Activated naive CD4-positive, alpha-beta T cell treated with anti-CD3 and anti-CD28 coated beads, Interleukin-2, amount 50 U/mL, for 16 hours (primary cell): ENCODE data around the gene S100A16.
"Not testable (repeated sequence)": the region's sequence is repeated elsewhere in the genome, so short reads cannot be mapped to it uniquely, and the experiment has no call there.

Source experiments
- DNase-seq: peaks from one replicate; pipeline ENCODE4 v3.0.0-alpha.2; 2020

Gene S100A16, protein sequence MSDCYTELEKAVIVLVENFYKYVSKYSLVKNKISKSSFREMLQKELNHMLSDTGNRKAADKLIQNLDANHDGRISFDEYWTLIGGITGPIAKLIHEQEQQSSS

DNA sequence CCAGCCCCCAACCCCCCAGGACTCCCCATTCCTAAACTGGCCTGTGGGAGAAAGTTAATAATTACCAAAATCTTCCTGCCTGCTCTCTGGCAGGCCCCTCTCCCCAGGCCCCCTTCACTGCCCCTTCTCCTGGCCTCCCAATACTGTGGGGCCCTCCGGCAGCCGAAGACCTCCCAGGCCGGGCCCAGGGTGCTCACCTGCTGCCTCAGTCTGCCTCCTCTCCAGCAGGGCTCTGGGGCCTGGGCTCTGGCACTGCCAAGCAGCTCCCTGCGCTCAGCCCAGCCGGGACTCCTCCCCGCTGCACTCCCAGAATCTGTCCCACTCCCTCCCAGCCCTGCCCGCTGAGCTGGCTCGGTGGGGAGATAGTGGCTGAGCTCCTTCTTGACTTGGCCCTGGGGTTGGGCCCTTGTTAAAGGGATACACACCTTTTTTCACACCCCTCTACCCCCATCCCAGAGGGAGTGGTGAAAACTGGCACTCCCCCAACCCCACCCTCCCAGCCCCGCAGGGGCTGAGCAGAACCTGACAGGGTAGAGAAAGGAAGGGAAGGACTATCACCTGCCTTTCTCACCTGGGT lies at the start of gene S100A16:
S100A16 (minus strand) TSS at position 383 of the 577 bp plus-strand sequence. CDS start 4,986 bp downstream, outside the sequence.
- no peak for DNase-seq

DNA sequence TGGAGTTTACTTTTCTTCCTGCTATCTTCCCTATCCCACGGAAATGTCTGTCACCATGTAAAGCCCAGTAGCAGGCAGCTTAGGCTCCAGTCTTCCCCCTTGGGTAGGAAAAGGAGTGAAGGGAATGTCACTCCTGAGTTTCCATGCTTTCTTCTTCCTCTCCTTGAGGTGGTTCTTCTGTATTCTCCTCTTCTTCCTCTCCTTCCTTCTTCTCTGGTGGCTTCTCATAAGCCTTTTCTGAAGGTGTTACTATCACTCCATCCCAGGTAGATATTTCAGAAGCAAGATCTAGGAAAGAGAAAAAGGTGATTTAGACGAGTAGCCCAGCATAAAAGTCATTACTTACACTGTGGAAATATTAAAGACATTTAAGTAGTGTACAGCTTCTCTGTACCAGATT lies 49.3 kb upstream of the S100A16 start:
- DNase-seq = no peak

DNA sequence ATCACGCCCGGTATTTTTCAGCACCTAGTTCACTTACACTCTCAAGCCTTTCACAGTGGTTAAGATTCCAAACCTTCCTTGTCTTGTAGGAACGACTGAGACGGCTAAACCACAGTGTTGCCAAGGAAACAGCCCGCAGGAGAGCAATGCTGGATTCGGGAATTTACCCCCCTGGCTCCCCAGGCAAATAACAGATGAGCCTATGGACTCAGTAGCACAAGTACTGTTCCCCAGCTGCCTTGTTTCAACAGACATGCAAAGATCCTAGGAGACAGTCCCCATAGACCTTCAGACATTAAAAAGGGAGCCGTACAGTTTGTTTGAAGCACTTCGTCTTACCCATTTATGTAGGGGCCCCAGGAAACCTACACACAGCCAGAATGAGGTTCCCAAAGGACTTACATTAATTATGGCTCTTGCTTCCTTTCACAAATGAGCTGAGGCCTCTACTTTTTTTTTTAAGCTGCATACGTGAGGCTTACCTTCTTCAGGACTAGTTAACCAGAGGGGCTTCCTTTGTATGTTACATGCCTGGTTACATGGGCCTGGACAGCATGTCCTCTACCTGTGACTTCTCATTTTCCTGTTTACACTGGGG lies 48.3 kb upstream of the S100A16 start:
- DNase-seq = no peak

DNA sequence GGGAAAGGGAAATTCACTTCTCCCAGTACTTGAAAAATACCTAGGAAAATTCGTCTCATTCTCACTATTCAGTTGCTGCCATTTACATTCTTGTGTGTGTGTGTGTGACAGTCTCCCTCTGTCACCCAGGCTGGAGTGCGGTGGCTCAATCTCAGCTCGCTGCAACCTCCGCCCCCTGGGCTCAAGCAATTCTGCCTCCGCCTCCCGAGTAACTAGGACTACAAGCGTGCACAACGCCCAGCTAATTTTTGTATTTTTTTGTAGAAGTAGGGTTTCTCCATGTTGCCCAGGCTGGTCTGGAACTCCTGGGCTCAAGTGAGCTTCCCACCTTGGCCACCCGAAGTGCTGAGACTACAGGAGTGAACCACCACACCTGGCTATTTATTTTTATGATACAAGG lies 46.7 kb upstream of the S100A16 start:
- DNase-seq = no peak

DNA sequence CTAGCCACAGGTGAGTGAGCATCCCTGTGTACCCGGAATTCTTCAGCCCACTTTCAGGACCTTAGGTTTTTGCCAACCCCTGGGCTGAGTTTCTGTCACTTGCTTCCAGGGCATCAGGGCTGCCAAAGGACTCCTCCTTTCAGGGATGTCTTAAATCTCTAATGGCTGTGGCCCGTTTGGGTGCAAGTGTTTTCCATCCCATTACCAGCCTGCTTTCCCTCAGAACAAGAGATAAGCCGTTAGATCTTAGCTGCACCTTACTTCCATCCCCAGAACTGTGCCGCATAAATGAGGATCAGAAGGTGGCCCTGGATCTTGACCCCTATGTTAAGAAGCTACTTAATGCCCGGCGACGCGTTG lies 46.2 kb upstream of the S100A16 start:
- DNase-seq = no peak

DNA sequence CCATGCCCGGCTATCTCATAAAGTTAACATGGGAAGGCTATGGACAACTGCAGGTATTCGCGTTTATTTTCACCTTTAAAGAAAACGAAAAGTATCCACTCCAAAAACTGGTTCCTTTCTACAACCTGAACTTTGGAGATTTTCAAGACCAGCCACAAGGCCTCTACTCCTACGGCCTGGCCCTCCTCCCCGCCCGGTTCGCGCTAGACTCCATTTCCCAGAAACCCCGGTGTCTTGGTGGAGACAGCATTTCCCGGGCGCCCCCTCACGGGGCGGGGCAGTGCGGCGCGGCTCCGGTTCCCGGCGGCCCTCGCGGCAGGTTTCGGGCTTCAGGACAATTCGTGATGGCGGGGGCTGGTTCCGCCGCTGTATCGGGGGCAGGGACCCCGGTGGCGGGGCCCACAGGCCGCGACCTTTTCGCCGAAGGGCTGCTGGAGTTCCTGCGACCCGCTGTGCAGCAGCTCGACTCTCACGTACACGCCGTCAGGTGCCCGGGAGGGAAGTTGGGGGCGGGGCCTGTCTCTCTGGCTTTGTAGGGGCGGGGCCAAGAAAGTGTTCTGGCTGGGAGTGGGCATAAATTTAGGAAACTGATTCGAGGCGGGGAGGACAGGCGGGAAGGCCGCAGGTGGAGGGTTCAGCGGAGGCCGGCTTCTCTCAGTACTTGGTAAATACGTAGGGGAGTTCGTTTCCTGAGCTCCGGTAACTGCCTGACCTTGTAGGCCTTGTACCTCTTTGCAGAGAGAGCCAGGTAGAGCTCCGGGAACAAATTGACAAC lies 45.6 kb upstream of the S100A16 start, which contains the start of gene SNAPIN:
SNAPIN (plus strand) TSS at position 304 of the 775 bp plus-strand sequence; CDS start at position 345, 41 bp downstream.
- DNase-seq = peak; percentile 93

DNA sequence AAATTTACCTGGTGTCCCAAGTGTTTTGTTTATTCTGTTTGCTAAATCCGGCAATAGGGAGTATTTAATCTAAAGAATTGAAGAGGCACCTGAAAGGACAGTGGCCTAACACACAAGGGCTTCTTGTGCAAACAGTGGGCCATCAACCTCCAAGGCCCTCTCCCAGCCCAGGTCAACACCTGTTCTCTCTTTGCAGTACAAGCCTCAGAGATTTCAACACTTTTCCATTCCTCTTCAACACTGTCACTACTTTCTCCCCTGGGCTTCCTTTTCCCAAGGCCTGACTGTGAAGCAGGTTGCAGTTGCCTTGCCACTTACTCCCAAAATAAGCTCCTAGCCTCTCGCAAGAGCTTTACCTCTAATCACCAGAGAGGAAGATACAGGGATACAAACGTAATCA lies 42.4 kb upstream of the S100A16 start:
- no peak for DNase-seq

DNA sequence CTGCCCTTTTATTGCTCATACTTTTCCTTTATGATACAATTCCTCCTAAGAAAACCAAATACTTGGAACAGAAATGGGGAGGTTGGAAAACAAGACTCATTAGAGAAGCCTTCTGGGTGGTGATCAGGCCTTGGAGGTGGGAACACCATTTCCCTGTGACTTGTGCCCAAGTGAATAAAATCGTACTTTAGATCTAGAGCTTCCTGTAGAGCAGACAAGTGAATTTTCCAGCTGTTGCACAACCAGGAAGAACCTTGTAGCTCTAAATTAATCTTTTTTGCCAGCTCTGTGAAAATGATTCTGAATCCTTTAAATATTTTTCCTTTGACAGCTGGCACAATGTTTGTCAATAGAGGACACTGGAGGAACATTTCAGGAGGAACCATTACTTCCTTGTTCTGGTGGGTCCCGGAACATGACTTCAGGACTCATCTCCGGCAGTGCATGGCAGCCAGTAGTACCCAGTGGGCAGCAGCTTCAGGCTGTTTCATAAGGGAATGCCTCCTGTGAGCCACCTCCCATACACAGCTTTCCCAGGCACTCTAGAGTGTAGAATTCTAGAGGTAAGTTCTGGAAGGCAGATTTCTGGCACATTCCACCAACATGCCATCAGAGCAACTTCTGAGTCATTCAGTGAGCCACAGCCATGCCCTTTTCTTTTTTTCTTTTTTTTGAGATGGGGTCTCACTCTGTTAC lies 40.0 kb upstream of the S100A16 start:
- no peak for DNase-seq

DNA sequence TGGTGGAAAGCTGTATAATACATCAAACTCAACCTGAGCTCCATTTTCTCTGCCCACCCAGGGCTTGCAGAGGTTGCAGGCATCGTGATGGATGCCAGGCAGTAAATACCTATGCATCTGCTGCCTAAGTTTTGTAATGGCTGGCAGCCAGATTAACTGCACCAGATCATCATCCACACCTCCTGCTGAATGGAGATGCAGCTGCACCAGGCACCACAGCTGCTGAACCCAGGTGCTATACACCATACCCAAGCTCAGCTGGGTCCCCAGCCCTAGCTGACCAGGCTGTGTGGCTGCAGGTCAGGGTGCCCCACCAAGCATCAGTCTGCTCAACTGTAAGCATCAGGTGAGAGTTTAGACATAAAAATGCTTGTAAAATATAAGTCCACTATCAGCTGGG lies 38.8 kb upstream of the S100A16 start:
- DNase-seq = no peak

DNA sequence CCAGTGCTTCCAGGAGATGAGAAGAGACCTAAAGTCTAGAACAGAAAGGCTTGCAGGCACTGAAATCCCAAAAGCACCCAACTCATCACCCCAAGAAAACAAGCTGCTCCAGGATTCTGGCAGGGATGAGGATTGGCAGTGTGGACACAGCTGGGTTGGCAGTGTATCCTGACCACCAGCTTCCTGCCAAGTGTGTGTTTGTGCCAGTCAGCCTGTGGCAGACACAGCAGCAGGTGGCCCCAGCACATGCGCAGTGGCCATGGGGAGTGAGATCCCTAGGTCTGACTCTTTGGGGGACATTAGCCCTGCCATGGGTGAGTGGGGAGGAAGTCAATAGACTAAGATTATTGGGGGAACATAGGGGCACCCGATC lies 36.9 kb upstream of the S100A16 start:
- no peak for DNase-seq

DNA sequence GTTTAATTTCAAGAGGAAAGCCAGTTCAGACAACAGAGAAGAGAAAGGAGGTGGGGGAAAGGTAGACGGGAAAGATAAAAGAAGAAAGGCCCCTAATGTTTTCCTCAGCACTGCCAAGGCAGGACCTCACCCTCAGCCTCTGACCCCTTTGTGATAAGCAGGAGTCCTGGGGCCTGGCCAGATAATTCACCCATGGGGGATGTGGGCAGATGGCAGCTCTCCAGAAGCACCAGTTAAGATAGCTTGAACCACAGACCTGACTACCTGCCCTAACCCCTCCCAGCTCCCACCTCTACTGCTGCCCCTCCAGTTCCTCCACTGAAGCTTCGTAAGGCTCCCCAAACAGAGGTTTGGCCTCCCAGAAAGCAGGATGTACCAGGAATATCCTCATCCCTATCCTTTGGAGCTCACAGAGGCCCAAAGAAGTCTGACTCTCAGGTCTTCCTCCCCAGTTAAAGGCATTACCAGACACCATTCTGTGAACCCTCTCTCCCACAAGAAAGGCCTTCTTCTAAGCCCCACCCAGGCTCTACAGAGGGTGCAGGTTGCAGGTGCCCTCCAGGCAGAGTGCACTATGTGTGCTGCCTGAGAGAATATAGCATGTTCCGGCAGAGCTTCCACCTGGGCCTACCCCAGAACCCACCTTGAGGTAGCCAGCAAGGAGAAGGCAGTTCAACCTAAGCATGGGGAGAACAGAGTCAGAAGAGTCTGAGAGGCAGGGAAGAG lies 36.4 kb upstream of the S100A16 start:
- no peak for DNase-seq

DNA sequence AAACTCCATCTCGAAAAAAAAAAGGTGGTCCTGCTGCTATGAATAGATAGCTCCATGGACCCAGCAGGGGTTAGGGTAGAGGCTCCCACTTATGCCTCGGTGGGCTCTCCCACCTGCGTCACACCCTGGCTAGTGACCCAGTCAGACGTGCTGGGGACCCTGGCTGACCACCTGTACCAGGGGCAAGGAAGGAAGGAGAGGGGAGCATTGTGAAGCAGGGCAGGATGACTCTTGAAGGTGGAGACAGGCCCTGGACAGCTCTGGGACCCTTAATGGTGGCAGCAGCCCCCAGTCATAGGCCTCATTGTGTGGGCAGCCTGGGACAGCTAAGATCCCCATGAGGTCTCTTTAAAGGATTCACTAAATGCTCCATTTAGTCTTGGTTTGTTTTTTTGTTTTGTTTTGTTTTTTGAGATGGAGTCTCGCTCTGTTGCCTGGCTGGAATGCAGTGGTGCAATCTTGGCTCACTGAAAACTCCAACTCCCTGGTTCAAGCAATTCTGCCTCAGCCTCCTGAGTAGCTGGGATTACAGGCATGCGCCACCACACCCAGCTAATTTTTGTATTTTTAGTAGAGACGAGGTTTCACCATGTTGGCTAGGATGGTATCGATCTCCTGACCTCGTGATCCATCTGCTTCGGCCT lies 35.2 kb upstream of the S100A16 start:
- DNase-seq = no peak

DNA sequence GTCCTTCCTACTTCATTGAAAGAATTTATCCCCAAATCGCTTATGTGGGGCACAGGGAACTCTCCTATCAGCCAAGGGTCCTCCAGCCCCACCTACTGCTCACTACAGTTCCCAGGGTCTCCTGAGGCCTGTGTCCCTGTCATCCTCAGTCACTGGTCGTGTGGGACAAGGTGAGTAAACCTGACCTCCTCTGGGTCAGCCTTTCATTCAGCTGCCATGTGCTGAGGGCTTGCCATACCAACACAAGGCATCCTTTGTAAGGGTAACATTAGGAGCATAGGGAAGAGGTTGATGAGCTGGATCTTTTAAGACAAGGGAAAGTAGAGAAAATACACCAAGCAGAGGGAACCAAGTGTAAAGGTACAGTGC lies 34.4 kb upstream of the S100A16 start:
- no peak for DNase-seq

DNA sequence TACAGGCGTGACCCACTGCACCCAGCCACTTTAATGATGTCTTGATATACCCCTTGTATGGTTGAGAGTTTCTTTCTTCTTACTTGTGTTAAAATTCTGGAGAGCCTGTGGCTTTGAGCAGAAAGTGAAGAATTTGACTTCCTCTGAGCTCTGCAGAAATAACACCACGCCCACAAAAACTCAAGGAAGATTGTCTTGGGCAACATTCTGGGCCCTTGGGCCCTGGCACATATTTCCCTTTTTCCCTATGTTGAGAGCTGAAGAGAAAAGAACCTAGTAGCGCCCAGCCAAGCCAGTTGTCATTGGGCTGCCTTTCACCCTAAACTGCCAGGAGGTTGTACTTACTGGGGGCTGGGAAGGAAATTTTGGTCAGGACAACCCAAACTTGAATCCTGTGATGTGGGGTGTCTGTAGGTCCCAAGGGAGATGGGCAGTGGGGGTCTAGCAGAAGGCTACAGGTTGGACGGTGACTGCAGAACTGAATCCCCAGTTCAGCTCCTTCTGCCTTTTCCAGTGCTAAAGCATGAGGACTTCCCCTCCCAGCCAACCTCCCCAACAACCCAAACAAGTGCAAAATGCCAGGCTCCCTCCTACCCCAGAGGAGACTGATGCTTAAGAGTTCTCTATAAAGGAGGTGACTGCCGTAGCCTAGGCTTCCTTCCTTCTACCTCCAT lies 33.9 kb upstream of the S100A16 start:
- DNase-seq = no peak

DNA sequence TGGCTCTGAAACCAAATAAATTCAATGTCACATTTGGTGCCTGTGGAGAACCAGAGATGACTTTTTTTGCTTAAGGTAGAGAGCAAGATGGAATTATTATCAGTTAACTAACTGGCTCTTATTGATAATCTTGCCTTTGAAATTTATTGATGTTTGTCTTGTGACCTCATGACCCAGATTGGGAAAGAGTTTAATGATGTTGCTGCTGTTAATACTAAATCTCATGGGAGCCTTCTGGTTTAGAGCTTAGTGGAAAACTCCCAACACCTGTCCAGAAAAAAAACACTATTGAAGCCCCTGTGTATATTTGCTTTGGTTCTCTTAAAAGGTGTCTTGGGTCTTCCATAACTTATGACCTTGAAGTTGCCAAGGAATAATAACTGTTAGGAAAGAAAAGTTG lies 30.9 kb upstream of the S100A16 start:
- no peak for DNase-seq

DNA sequence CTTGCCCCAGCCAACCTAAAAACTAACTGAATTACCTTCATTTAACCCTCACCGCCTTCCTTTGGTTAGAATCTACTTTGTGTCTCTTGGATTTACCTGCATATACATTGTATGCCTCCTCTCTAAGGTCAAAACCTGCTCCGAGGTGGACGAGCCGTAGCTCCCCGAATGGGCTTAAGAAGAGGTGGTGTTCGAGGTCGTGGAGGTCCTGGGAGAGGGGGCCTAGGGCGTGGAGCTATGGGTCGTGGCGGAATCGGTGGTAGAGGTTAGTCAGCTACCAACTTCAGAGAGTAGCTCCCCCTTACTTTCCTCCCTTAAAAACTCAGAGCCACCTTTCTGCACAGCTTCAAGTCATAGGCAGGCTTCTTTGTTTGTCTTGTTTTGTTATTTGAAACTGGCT lies 30.2 kb upstream of the S100A16 start:
- no peak for DNase-seq

DNA sequence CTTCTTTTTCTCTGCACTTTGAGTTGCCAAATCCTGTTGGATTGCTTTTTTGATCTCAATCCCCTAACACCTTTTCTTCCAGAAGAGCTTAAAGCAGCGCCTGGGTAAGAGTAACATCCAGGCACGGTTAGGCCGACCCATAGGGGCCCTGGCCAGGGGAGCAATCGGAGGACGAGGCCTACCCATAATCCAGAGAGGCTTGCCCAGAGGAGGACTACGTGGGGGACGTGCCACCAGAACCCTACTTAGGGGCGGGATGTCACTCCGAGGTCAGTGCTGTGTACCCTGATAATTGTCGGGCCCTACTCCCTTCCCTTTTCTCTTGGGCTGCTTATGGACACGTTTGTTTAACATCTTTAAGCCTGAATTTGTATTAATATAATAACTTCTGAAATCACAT lies 29.2 kb upstream of the S100A16 start:
- DNase-seq = no peak

DNA sequence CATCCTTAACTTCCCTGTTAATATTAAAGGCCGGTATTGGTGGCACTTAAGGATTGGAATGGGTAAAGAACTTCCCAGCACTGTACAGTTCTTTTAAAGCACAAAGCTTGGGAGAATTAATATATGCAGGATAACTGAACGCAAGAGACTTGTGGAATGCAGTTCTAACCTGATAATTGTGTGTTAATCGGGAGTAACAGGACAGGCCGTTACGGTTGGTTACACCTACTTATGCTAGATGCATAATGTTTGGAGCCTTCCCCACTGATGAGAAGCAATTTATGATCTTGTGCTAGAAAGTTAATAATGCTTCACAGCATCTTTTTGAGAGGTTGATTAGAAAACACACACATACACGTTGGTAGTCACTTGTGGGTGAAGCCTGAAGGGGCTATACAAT lies 27.9 kb upstream of the S100A16 start:
- DNase-seq = no peak

DNA sequence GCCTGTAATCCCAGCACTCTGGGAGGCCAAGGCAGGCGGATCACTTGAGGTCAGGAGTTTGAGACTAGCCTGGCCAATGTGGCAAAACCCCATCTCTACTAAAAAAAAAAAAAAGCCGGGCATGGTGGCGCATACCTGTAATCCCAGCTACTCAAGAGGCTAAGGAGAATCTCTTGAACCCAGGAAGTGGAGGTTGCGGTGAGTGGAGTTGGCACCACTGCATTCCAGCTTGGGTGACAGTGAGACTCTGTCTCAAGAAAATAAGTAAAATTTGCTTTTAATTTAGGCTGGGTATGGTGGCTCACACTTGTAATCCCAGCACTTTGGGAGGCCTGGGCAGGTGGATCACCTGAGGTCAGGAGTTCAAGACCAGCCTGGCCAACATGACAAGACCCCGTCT lies 27.3 kb upstream of the S100A16 start:
- DNase-seq = not testable (repeated sequence)

DNA sequence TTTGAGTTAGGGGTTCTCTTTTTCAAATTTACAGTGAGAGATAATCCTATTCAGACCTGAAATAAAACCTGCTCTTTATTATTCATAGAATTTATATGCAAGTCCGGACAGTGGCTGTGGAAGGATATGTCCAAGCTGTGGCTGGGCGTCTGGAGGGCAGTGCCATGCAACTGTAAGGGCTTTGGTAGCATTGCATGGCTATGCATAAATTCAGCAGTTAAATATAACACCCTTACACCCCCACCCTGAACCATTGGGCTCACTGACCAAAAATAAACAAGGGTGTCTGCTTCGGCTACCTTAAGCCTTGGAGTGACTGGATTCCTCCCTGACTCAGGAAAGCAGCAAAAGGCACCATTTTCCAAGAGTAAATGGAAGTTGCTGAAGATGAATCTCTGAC lies 26.3 kb upstream of the S100A16 start:
- DNase-seq = no peak

DNA sequence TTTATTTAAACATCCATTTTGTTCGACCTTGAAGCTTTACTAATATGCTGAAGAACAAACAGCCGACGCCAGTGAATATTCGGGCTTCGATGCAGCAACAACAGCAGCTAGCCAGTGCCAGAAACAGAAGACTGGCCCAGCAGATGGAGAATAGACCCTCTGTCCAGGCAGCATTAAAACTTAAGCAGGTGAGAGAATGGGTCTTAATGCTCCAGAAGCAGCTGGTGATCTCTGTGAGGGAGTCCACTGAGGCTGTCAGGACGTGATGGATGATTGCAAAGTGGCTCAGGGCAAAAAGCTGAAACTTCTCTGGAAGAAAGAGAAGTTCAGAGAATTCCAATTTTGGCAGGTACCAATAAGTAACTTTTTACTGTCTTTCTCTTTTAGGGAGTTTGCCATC lies 25.3 kb upstream of the S100A16 start:
- no peak for DNase-seq

DNA sequence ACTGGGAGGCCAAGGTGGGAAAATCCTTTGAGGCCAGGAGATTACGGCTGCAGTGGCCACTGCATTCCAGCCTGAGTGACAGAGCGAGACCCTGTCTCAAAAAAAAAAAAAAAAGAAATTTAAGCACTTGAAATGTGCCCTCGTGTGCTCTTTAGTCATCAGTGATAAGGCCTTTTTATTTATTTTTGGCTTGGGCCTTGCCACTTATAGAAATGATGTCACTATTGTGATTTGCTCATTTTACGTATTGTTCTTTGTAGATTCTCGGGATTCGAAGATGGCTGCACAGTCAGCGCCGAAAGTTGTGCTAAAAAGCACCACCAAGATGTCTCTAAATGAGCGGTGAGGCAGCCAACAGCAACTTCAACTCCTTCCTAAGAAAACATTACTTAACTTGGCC lies 23.4 kb upstream of the S100A16 start:
- no peak for DNase-seq
